ENCODE measurements around the gene BOLA2B.
"Not testable (repeated sequence)": the region's sequence is repeated elsewhere in the genome, so short reads cannot be mapped to it uniquely, and the experiment has no call there.

GRCh38 chr16:30169416-30169815, 24.1 kb downstream of the BOLA2B start:
- TF ChIP-seq CTCF (IDR thresholded peaks at IDR 0.05; ENCODE audit: low read length); EZH2 (optimal IDR thresholded peaks at IDR 0.05; ENCODE audit: low read depth, low read length); EZH2phosphoT487 (IDR thresholded peaks at IDR 0.05; ENCODE audit: low read length): not testable (repeated sequence)
